D341Med (cell line): ENCODE data around the gene SGCG.
"Not testable (repeated sequence)": the region's sequence is repeated elsewhere in the genome, so short reads cannot be mapped to it uniquely, and the experiment has no call there.

Source experiments
- DNase-seq: peaks from one replicate; pipeline ENCODE4 v3.0.0; 2012; ENCODE audit warnings: low spot score

Gene SGCG, protein sequence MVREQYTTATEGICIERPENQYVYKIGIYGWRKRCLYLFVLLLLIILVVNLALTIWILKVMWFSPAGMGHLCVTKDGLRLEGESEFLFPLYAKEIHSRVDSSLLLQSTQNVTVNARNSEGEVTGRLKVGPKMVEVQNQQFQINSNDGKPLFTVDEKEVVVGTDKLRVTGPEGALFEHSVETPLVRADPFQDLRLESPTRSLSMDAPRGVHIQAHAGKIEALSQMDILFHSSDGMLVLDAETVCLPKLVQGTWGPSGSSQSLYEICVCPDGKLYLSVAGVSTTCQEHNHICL

DNA sequence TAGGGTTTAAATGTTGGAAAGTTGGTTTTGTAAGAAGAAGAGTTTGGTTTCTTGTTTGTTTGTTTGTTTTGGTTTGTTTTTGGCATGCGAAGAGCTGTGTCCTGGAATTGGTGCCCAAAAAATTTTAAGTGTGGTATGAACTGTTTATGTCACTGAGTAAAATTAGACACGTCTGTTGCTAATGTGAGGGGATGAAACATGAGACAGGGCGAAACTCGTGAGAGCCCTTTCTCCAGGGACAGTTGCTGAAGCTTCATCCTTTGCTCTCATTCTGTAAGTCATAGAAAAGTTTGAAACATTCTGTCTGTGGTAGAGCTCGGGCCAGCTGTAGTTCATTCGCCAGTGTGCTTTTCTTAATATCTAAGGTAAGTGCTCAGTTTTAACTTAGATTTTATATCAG lies at the start of gene SGCG:
TSS of gene SGCG (plus strand) at position 269 of the 400 bp plus-strand sequence. CDS start 22,716 bp downstream, outside the sequence.
- DNase-seq = no peak

DNA sequence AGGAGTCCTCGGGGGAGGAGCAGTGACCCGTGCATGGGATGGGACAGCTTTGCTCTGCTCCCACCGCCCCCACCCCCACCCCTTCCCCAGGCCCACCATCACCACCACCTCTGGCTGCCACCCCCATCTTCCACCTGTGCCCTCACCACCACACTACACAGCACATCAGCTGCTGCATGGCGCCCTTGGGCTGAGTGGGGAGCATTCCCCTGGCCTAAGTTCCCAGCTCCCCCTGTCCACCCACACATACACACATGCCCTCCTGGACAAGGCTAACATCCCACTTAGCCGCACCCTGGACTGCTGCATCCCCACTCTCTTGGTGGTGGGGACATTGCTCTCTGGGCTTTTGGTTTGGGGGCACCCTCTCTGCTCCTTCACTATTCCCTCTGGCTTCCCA lies 46.2 kb upstream of the SGCG start:
- no peak for DNase-seq

DNA sequence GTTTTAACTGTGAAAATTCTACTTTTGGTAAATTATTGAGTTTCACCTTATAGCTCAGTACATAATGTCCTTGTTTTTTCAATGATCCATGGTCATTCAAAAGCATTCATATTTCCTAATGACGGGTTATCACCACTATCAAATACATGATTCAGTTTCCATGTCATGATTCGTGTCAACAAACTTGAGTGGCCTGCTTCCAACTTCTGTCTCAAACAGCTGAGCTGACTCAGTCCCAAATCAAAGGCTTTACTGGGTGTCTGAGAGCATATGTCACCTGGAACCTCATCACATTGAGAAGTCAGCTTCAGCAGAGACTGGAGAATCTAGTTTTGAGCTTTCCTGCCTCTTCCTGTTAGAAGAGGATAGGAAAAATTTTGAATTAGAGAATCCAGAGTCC lies 40.3 kb upstream of the SGCG start:
- DNase-seq = no peak

DNA sequence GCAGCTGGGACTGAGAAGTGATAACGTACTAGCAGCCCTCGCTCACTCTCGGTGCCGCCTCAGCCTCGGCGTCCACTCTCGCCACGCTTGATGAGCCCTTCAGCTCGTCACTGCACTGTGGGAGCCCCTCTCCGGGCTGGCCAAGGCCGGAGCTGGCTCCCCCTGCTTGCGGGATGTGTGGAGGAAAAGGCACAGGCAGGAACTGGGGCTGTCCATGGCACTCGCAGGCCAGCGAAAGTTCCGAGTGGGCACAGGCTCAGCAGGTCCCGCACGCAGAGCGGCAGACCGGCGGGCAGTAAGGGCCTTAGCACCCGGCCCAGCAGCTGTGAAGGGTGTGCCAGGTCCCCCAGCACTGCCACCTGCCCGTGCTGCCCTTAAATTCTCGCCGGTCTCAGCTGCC lies 38.8 kb upstream of the SGCG start:
- no peak for DNase-seq

DNA sequence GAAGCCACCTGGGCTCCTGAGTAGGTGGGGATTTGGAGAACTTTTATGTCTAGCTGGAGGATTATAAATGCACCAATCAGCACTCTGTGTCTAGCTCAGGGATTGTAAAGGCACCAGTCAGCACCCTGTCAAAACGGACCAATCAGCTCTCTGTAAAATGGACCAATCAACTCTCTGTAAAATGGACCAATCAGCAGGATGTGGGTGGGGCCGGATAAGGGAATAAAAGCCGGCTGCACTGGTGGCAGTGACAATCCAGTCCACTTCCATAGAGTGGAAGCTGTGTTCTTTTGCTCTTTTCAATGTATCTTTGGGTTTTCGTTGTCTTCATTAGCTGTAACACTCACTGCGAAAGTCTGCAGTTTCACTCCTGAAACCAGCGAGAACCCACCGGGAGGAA lies 38.2 kb upstream of the SGCG start:
- DNase-seq = not testable (repeated sequence)

DNA sequence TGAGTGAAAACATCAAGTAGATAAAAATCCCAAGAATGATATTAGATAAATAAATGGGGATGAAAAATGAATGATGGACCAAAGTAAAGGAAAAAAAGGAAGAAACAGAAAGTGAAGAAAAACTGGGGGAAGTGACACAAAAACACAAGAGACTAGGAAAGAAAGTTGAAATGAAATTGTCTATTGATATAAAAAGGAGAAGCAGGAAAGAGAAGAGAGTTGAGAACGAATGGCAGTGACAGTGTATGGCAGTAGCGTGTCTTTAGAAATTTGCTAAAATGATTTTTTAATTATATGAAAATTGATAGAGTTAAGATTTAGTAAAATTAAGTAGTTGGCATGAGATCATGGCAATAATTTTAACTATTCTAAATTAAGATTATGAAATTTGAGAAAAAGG lies 36.3 kb upstream of the SGCG start:
- no peak for DNase-seq

DNA sequence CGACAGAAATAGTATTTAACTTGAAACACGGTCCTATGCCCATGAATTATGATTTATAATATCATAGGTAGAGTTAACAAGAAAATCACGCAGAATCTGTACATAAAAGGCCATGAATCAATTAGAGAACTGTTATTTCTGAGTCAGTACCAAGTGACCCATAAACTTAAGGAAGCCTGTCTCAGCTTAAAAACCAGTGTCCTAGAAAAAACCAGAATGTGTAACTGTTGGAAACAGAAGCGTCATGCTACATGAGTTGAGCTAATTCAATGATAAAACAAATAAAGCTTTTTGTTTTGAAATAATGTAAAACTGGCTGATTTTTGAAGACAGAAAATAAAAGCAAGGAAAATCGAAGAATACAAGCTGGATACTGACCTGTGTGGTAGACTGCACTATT lies 34.8 kb upstream of the SGCG start:
- DNase-seq = no peak

DNA sequence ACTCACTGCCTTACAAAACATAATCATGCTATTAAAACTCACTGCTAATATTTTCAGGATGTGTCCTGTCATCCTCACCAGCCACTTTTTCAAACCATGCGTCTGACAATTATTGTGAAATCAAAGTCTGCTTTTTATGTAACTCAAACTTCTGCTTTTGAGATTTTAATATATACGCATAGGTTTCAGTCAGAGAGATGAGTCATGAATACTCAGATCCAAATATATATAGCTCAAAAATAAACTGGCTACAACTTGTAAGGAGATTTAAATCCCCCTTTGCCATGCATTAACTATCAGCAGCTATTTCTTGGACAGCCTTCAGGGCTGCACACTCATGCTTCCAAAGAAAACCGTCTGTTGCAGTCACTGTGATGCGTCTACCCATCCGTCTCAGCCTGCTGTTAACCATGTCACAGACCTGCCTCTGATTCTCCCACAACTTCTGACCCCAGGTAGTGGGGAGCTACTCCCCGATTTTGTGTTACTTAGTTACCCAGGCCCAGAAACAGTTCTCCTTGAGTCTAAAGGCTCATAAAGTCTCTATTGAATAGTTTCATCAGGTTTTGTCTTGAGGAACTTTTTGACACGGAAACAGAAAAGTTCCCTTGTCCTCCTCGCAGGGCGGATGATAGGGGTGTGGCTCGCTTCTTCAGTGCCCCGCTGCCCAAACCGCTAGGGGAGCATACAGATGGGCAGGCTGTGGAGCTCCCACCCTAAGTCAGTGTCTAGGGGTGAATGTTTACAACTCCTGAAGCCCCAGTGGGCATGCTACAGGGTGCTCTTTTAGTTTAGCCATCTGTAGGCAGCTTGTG lies 33.8 kb upstream of the SGCG start:
- no peak for DNase-seq

DNA sequence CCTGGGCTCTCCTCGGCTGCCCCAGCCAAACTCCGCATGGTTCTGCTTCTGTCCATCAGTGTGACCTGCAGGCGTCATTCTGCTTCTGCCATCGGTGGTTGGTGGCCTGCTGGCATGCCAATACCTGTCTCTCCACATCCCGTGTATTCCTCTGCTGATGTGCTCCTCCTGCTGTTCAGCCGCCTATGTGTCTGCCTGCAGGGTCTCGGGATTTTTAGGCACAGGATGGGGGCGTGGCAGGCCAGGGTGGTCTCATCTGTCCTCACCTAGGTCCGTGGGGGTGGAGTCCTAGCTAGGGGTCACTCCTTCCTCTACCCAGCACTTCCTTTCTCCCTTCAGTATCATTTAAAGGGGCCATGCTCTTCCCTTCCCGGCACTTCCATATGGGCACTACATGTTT lies 33.0 kb upstream of the SGCG start:
- no peak for DNase-seq

DNA sequence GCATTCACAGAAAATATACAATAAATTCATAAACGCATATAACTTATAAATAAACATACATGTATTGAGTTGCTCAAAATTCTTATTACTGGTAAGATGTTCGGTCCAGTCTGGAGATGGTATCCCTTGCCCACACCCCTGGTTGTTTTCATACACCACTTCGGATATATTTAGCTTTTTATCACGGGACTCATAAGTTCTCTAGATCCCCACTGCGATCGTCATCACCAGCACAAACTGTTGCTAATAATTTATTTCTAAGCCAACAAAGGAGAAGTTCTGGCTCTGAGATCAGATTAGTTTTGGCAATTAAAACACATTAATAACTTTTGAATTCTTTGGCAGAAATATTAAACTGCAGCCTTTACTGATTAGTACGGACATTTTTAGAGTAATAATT lies 23.0 kb upstream of the SGCG start:
- no peak for DNase-seq

DNA sequence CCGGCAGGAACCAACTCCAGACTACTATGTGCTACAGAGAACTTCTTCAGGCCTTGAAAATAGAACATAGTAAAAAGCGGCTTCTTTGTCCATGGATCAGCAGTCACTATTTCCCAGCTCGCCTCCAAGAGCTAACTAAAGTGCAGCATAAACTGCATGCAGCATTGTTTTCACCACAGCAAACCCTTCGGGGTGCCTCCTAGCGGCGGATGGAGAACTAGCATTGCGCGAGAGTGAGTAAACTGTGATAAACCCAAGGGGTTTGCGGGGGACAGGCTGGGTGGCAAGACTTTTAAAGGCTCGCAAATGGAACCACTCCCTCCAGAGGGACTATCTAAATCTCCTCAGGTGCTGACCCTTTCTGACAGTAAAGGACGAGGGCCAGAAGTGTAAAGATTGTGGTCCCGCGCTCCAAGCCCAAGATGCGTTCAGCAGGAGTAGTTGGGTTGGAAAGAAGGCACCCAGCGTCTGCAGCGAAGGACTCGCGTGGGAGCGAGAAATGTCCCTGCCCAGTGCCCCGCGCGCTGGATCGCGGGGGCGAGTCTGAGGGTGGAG lies 21.5 kb upstream of the SGCG start:
- peak; percentile 45 for DNase-seq

DNA sequence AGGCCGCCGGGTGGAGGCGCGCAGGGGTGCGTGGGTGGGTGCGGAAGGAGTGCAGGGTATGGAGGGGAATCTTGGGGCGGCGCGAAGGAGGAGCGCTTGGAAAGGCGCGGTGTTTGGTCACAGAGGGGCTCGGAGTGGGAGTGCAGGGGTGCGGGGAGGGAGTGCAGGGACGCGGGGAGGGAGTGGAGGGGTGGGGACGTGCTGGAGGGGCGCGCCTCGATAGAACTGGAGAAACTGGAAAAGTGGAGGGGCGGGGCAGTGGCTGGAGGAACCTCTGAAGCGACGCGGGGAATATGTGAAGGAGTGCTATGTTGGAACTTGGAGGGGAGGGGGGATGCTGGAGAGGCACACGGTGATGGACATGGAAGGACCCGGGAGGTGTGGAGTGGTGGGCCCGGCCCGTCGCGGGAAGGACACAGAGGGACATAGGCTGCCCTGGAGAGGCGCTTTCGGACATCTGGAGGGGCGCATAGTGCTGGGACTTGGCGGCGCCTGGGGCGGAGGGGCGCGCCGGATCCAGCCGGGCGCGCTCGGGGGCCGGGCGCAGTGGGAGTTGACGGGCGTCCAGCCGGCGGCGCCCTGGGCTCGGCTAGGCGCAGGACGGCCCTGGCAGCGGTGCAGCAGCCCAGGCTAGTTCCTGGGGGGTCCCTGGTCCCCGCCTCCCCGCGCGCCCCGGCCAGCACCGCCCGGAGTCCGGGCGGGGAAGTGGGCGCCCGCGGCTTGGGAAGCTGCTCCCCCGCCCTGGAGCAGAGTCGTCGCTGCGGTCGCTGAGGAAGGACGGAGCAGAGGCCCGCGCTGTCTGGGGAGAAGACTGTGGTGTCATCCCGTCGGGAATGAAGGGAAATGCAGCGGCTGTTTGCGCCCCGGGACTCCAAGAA lies 20.8 kb upstream of the SGCG start:
- DNase-seq = peak; percentile 57

DNA sequence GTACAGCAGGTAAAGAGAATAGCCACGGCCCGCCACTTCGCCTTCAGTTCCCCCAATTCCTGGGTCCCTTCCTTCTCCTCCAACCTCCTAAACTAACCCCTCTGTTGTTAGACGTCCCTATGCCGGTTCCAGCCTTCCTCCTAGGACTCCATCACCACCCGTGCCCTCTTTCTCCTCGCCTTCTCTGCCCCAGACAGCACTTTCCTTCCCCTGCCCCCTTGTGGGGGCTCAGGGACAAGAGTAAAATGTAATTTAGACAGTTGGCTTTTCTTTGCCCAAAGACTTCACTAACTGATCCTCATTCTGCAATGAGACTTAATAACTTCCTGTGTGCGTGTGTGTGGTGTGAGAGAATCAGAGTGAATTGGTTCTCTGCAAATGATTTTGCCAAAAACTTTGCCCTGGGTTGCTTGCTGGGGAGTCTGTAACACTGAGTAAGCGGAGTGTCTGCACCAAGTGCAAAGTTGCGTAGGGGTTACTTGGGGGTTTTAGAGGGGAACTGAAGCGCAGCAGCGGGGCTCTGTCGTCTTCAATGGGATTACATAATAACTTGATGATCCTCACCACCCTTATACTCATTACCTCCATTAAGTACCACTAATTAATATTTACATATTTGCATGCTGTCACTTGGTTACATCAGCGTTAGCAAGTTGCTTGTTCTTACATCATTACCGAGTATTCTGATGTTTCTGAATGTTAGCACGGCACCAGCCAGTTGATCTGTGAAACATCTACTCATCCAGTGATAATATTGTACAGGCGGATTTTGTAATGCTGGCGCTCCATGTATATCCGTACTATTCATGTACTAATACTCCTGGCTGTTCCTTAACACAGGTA lies 19.9 kb upstream of the SGCG start:
- DNase-seq = no peak

DNA sequence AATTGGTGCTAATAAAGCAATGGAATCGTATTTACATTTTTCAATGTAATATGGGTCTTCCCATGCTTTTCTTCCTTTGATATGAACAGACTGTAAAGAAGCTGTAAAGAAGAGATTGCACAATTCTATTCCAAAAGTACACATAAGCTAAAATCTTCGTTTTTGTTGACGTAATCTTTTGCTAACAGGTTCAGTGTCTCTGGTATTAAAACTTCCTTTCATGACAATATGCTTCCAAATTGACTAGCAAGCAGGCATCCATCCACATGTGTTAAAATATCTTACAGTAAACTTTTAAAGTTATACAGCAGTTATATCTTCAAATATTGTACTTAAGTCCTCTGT lies 19.3 kb upstream of the SGCG start:
- DNase-seq = no peak

DNA sequence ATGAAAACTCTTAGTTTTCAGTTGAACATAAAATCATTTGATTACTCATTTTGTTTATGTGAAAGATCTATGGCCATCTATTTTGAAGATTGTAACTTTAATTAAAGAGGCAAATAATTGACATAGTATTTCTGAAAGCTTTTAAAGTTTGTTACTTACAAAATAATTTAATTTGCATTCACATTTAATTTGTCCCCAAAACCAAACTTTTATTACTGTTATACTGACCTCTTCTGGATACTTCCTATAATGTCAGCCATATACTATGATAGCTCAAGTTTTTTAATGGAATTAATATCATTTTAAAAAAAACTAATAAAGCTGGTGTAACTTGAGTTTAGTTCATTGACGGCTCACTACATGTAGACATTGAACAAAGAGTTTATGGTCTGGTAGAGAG lies 4.9 kb upstream of the SGCG start:
- DNase-seq = no peak

DNA sequence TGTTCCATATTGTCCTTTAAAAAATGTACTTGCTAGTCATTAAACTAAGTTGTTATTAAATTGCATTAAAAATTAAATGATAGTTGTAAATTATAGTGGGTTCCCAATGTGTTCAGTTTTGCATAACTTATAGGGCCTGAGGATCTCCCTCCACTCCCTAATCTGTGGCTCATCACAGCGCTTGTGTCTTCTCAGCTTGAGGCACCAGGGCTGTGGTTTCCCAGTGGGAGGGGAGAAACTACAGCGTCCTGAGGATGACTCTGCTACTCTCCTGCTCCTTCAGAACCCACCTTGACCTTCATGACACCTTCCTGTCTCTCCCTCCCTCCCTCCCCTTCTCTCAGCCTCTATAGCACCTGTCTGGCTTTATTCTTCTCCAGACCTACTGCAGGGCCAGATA lies 1.4 kb downstream of the SGCG start:
- no peak for DNase-seq

DNA sequence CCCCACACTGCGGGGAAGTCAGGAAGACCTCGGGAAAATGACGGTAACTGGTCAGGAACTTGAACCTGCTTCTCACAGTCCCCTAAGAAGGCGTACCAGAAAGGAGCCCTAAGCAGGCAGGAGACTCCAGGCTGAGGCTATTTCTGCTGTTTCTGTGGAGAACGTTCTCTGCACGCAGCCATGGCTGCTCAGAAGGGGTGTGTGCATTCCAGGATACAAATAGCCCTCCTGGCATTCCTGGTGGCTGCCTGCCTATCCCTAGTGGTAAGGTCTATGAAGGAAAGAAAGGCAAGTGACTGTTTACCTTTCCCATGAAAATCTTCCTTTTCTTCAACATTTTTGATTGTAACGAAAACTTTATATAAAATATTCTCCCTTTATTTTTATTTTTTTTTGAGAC lies 2.5 kb downstream of the SGCG start:
- DNase-seq = no peak

DNA sequence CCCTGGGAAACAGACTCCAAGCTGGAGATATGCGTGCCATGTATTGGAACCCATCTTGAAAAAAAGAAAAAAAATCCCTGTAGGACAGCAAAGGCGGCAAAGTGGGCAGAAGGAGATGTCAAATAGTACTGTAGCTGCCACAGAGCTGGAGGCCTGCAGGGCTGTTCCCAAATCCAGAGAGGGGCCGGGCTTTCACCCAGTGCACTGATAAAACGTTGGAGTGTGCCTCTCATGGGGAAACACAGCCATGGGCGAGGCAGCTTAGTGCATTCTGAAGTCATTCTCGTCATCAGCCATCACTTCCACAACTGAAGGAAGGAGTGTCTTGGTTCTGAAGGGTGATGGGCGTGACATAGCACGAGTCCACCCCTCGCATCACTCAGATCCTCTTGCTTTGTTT lies 4.8 kb downstream of the SGCG start:
- DNase-seq = no peak

DNA sequence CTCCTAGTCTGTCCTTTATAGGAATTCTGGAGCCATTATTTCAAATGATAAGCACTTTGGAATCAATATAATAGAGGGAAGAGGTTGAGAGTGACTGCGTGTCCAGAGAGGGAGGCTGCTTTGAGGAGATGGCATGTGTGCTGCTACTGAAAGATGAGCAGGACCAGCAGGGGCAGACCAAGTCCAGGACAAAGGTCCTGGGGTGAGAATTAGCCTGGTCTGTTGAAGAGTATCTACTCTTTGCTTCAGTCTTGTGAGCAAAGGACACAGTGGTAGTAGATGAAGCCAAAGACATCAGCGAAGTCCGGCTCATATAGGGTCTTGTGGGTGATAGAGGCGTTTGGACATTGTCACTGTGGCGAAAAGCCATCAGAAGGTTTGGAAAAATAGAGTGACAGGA lies 21.1 kb downstream of the SGCG start:
- DNase-seq = no peak

DNA sequence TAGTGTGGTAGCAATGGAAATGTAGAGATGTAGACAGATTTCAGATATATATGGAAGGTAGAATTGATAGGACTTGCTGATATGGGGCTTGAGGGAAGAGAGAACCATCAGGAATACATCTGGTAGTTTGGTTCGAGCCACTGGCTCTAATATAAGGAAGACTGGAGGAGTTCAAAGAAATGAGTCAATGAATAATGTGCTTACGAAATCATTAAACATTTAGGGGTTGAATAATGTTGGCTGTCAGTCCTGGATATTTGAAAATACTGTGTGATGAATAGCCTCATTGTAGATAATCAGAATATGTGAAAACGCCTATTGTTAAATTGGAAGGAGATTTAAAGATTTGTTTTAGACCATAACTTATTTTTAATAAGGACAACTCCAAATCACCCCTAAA lies 21.6 kb downstream of the SGCG start:
- no peak for DNase-seq

DNA sequence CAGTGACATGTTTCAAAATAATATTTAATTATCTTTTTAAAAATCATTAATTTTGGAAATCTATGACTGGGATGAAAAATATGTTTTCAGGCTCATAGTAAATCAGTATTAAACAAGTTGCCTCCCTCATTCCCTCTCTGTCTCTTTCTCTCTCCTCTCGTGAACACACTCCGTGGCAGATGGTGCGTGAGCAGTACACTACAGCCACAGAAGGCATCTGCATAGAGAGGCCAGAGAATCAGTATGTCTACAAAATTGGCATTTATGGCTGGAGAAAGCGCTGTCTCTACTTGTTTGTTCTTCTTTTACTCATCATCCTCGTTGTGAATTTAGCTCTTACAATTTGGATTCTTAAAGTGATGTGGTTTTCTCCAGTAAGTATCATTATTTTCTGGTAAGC lies 22.7 kb downstream of the SGCG start:
- DNase-seq = no peak

DNA sequence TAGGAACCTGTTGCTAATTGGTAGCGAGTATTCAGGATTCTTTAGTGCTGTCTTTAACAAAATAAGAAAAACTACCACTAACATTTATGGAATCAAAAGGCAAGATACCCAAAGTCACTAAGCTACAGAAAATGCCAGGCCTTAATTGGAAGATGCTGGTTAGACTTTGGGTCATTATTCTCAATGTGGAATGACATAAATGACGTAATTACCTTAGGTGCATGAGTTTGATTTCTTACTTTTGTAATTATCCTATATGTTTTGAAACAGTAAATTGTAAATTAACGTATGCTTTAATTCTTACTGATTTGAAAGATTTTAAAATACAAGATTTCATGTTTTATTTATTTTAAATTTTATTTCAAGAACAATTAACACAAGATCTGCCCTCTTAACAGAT lies 25.0 kb downstream of the SGCG start:
- no peak for DNase-seq
